Smooth muscle cell (in vitro differentiated cells): ENCODE measurements around the gene GJD3. TPM values are rescaled to one million over a fixed set of nuclear protein-coding genes. Genes with fewer than 3 reads are reported as not detected.

Source experiments
- DNase-seq: peaks from one replicate; lab custom pipeline; 2025; ENCODE audit not compliant: unreplicated experiment; lab: John Stamatoyannopoulos, UW
- H2AFZ ChIP-seq: fragments of 200-600 bp; sonication (generic); 2 replicates; pipeline ENCODE4 v1.6.0; 2016; ENCODE audit warnings: antibody characterized with exemption, low read depth, mild to moderate bottlenecking
- H3F3A ChIP-seq: fragments of 200-600 bp; sonication (generic); 2 replicates; pipeline ENCODE4 v1.6.0; 2017; ENCODE audit warnings: antibody characterized with exemption, low read depth
- H3K27ac ChIP-seq: fragments of 200-600 bp; sonication (generic); 2 replicates; pipeline ENCODE4 v1.5.1; 2016; ENCODE audit warnings: low read depth, mild to moderate bottlenecking
- H3K27me3 ChIP-seq: fragments of 200-600 bp; sonication (generic); 2 replicates; pipeline ENCODE4 v1.6.1; 2016; ENCODE audit warnings: low read depth, mild to moderate bottlenecking
- H3K36me3 ChIP-seq: fragments of 200-600 bp; sonication (generic); 2 replicates; pipeline ENCODE4 v1.5.1; 2016; ENCODE audit warnings: low read depth
- H3K4me1 ChIP-seq: fragments of 200-600 bp; sonication (generic); 2 replicates; pipeline ENCODE4 v1.5.1; 2016; ENCODE audit warnings: low read depth
- H3K4me2 ChIP-seq: fragments of 200-600 bp; sonication (generic); 2 replicates; pipeline ENCODE4 v1.6.0; 2016; ENCODE audit warnings: mild to moderate bottlenecking
- H3K4me3 ChIP-seq: fragments of 200-600 bp; sonication (generic); 2 replicates; pipeline ENCODE4 v1.5.1; 2016; ENCODE audit warnings: mild to moderate bottlenecking
- H3K79me2 ChIP-seq: fragments of 200-600 bp; sonication (generic); 2 replicates; pipeline ENCODE4 v1.6.0; 2016; ENCODE audit warnings: low read depth, mild to moderate bottlenecking
- H3K9ac ChIP-seq: fragments of 200-600 bp; sonication (generic); 2 replicates; pipeline ENCODE4 v1.6.0; 2016; ENCODE audit warnings: low read depth
- H3K9me3 ChIP-seq: fragments of 200-600 bp; sonication (generic); replicated peaks from 2 replicates; pipeline ENCODE4 v1.5.1; 2016; ENCODE audit warnings: low read depth
- H4K20me1 ChIP-seq: fragments of 200-600 bp; sonication (generic); 2 replicates; pipeline ENCODE4 v1.6.0; 2016; ENCODE audit warnings: low read depth
- CTCF ChIP-seq: fragments of 200-600 bp; sonication (generic); IDR thresholded peaks from 2 replicates; pipeline ENCODE4 v1.5.1; 2017; ENCODE audit warnings: borderline replicate concordance, mild to moderate bottlenecking, antibody characterized with exemption; ENCODE audit not compliant: insufficient read depth, poor library complexity, severe bottlenecking
- WGBS: methylation state at CpG from one replicate; pipeline ENCODE4 v1.1.7; 2016; ENCODE audit warnings: low lambda C conversion rate; 5-methylcytosine and 5-hydroxymethylcytosine counted together
- polyA plus RNA-seq: library from polyadenylated mRNA; unstranded; fragments of >200 nt; fragmentation: Nextera tagmentation; extraction: Ambion mirVana; gene quantifications from 2 replicates; pipeline ENCODE4 v1.2.1, GENCODE V29; 2016
- total RNA-seq: library from RNA; depleted of rRNA; stranded (reverse); fragments of >200 nt; gene quantifications from 2 replicates; pipeline ENCODE4 v1.2.3, GENCODE V29; 2014

Gene GJD3
- total and polyA plus RNA-seq, 2 experiments from 2014 or later = 0.30 TPM; not detected in 1

GRCh38 chr17:40348562-40349476 is 15.7 kb downstream of the GJD3 start:
- TF ChIP-seq CTCF = no peak
- no peak overlapping the region for H2AFZ ChIP-seq
- H3K79me2 ChIP-seq = peaks cover 47% of the 10 kb centered on the region
- no peaks in the 10 kb centered on the region for H3F3A ChIP-seq
- H3K4me1 ChIP-seq = peaks cover 58% of the 10 kb centered on the region
- peaks cover 68% of the 10 kb centered on the region for H4K20me1 ChIP-seq
- H3K27me3 ChIP-seq = no peaks in the 10 kb centered on the region
- H3K36me3 ChIP-seq = no peaks in the 10 kb centered on the region
- no peak for DNase-seq
- H3K27ac ChIP-seq = no peak overlapping the region
- WGBS = 94% methylated on average over 17 of the region's 17 CpGs
- no peak overlapping the region for H3K4me2 ChIP-seq
- H3K9ac ChIP-seq = no peak overlapping the region
- no peak overlapping the region for H3K4me3 ChIP-seq
- no peaks in the 10 kb centered on the region for H3K9me3 ChIP-seq

GRCh38 chr17:40348136-40348504 is 16.4 kb downstream of the GJD3 start:
- Histone ChIP-seq H3K4me2 (no peak overlapping the region), H3K4me1 (peaks cover 65% of the 10 kb centered on the region), H2AFZ (no peak overlapping the region), H3F3A (peaks cover 3% of the 10 kb centered on the region), H3K4me3 (no peak overlapping the region), H3K9ac (no peak overlapping the region), H3K36me3 (no peaks in the 10 kb centered on the region), H3K27me3 (no peaks in the 10 kb centered on the region), H3K79me2 (peaks cover 54% of the 10 kb centered on the region), H4K20me1 (peaks cover 75% of the 10 kb centered on the region), H3K27ac (no peak overlapping the region), H3K9me3 (no peaks in the 10 kb centered on the region)
- DNase-seq = no peak
- WGBS = 70% methylated on average over 5 of the region's 5 CpGs
- TF ChIP-seq CTCF = no peak

- no peak for DNase-seq
- Histone ChIP-seq H3K4me2 (no peak overlapping the region), H3K27me3 (no peaks in the 10 kb centered on the region), H3K79me2 (peaks cover 60% of the 10 kb centered on the region), H3F3A (peaks cover 8% of the 10 kb centered on the region), H3K9ac (no peak overlapping the region), H3K36me3 (no peaks in the 10 kb centered on the region), H3K9me3 (no peaks in the 10 kb centered on the region), H2AFZ (no peak overlapping the region), H3K27ac (no peak overlapping the region), H3K4me3 (no peak overlapping the region), H3K4me1 (peaks cover 71% of the 10 kb centered on the region), H4K20me1 (peaks cover 78% of the 10 kb centered on the region)
- no peak for TF ChIP-seq CTCF
- 58% methylated on average over 8 of the region's 9 CpGs for WGBS
These were observed 17.0 kb downstream of the GJD3 start for GRCh38 chr17:40347319-40348135.
